B cell (primary cell): Measurements from ENCODE around the gene ZNF592. TPM values are rescaled to one million over a fixed set of nuclear protein-coding genes. Genes with fewer than 3 reads are reported as not detected.

Experiments used
- ATAC-seq: fragments of 200-7000 bp; cut with Tn5 transposase; one replicate; pipeline ENCODE4 v1.10.0; 2021; ENCODE audit warnings: low read depth, mild to moderate bottlenecking, moderate number of reproducible peaks, moderate library complexity
- CTCF ChIA-PET: fragments of 350-600 bp; sonication (Branson Sonifier 250); formaldehyde crosslinking; loops from one replicate; lab custom pipeline; 2021; ENCODE audit warnings: antibody characterized with exemption, inconsistent platforms; lab: Charles Lee
- POLR2A ChIA-PET: fragments of 350-600 bp; sonication (Branson Sonifier 250); formaldehyde crosslinking; loops from one replicate; lab custom pipeline; 2021; ENCODE audit warnings: antibody characterized with exemption; lab: Charles Lee
- DNase-seq: peaks from one replicate; pipeline ENCODE4 v3.0.0; 2013
- H2AFZ ChIP-seq: 2 replicates; pipeline ENCODE4 v1.6.1; 2012; ENCODE audit warnings: mild to moderate bottlenecking, low read depth, low read length; ENCODE audit not compliant: insufficient read depth, poor library complexity, severe bottlenecking
- H3K27ac ChIP-seq, 2 donors: 1 replicate in 1 of 2; 2 replicates in 1 of 2; pipeline ENCODE4 v1.5.1; 2012 to 2013; ENCODE audit warnings: low read length in 2 of 2, mild to moderate bottlenecking in 2 of 2, moderate library complexity in 1 of 2
- H3K27me3 ChIP-seq, 4 experiments: fragments of 200-600 bp in 1 of 4; sonication (generic) in 1 of 4; replicated peaks in 1 of 4; 1 replicate in 2 of 4; 2 replicates in 2 of 4; pipeline versions ENCODE4 v1.6.1 to v1.7.0; 2013 to 2016; ENCODE audit warnings: low read length in 3 of 4, mild to moderate bottlenecking in 2 of 4, mixed read lengths in 1 of 4, moderate library complexity in 1 of 4; ENCODE audit not compliant: insufficient read depth in 4 of 4, control insufficient read depth in 3 of 4; ENCODE audit errors: control extremely low read depth in 1 of 4
- H3K36me3 ChIP-seq, 2 experiments: replicated peaks in 1 of 2; 1 replicate in 1 of 2; 2 replicates in 1 of 2; pipeline versions ENCODE4 v1.6.1 to v1.7.1; 2013; ENCODE audit warnings: low read length in 1 of 2; ENCODE audit not compliant: insufficient read depth in 2 of 2, control insufficient read depth in 1 of 2; ENCODE audit errors: control extremely low read depth in 1 of 2, extremely low read depth in 1 of 2
- H3K4me1 ChIP-seq, 2 donors: fragments of 200-600 bp in 1 of 2; sonication (generic) in 1 of 2; 1 replicate in 1 of 2; 2 replicates in 1 of 2; pipeline versions ENCODE4 v1.5.1 to v1.6.1; 2013 to 2017; ENCODE audit warnings: low read length in 2 of 2; ENCODE audit not compliant: control insufficient read depth in 2 of 2, insufficient read depth in 2 of 2
- H3K4me2 ChIP-seq: replicated peaks from 2 replicates; pipeline ENCODE3; 2012; ENCODE audit warnings: mild to moderate bottlenecking, low read depth, low read length; ENCODE audit not compliant: poor library complexity, severe bottlenecking
- H3K4me3 ChIP-seq, 5 experiments: fragments of 200-600 bp in 1 of 5; sonication (generic) in 1 of 5; 1 replicate in 3 of 5; 2 replicates in 2 of 5; pipeline versions ENCODE4 v1.5.1 to v1.7.0; 2011 to 2016; ENCODE audit warnings: low read length in 4 of 5, mild to moderate bottlenecking in 4 of 5, low read depth in 2 of 5, control low read depth in 1 of 5, moderate library complexity in 1 of 5; ENCODE audit not compliant: insufficient read depth in 1 of 5; ENCODE audit errors: control extremely low read depth in 1 of 5, extremely low read depth in 1 of 5
- H3K79me2 ChIP-seq: fragments of 200-600 bp; sonication (generic); one replicate; pipeline ENCODE4 v1.6.0; 2016; ENCODE audit warnings: low read length; ENCODE audit not compliant: control insufficient read depth, insufficient read depth
- H3K9ac ChIP-seq: fragments of 200-600 bp; sonication (generic); 2 replicates; pipeline ENCODE4 v1.6.1; 2017; ENCODE audit warnings: mild to moderate bottlenecking, low read length, moderate library complexity
- H3K9me3 ChIP-seq, 3 donors: one replicate each; pipeline versions ENCODE4 v1.6.1 to v1.7.1; 2013; ENCODE audit warnings: low read length in 2 of 3; ENCODE audit not compliant: control insufficient read depth in 2 of 3, insufficient read depth in 1 of 3; ENCODE audit errors: control extremely low read depth in 1 of 3
- H4K20me1 ChIP-seq: 2 replicates; pipeline ENCODE4 v1.6.0; 2012; ENCODE audit warnings: mild to moderate bottlenecking, low read length; ENCODE audit not compliant: insufficient read depth, control insufficient read depth, poor library complexity, severe bottlenecking
- H3K27ac Mint-ChIP-seq: one replicate; pipeline ENCODE4 v1.8.0; 2021; ENCODE audit warnings: mixed read lengths
- H3K27me3 Mint-ChIP-seq: one replicate; pipeline ENCODE4 v1.8.0; 2021; ENCODE audit warnings: mixed read lengths
- H3K4me1 Mint-ChIP-seq: one replicate; pipeline ENCODE4 v1.8.0; 2021; ENCODE audit warnings: mixed read lengths
- H3K4me3 Mint-ChIP-seq: one replicate; pipeline ENCODE4 v1.8.0; 2021; ENCODE audit warnings: mixed read lengths
- H3K9me3 Mint-ChIP-seq: one replicate; pipeline ENCODE4 v1.8.0; 2022; ENCODE audit warnings: mixed read lengths; ENCODE audit not compliant: insufficient read depth
- CTCF ChIP-seq: fragments of 200-600 bp; IDR thresholded peaks from one replicate; pipeline ENCODE4 v1.8.0; 2022; ENCODE audit warnings: antibody characterized with exemption, mild to moderate bottlenecking
- EZH2 ChIP-seq: IDR thresholded peaks from 2 replicates; pipeline ENCODE4 v1.6.1; 2012; ENCODE audit warnings: borderline replicate concordance, low read depth, mild to moderate bottlenecking, moderate library complexity, low read length; ENCODE audit not compliant: insufficient read depth, poor library complexity, severe bottlenecking
- WGBS: methylation state at CpG from one replicate; pipeline ENCODE4 v1.1.5; 2013; ENCODE audit warnings: missing lambda C conversion rate; ENCODE audit not compliant: insufficient coverage; 5-methylcytosine and 5-hydroxymethylcytosine counted together
- intact Hi-C: fragments of 100-400 bp; cut with micrococcal nuclease; formaldehyde crosslinking; loops from one replicate; pipeline ENCODE4 v1.10.0; 2022
- polyA plus RNA-seq: library from polyadenylated mRNA; depleted of rRNA; stranded (reverse); fragments of >200 nt; gene quantifications from 2 replicates; pipeline ENCODE4 v1.2.3, GENCODE V29; 2012
- total RNA-seq, 2 donors: library from RNA; stranded (reverse); fragments of 120-200 nt in 1 of 2; gene quantifications; 1 replicate in 1 of 2; 2 replicates in 1 of 2; pipeline versions ENCODE4 v1.2.3 to v1.2.4, GENCODE V29; 2013 to 2022

Gene ZNF592
- total and polyA plus RNA-seq, 2 donors (not counting 1 experiment from before 2014, with no cell fraction given), result 35.8 to 64.4 TPM

- H2AFZ ChIP-seq, result no peak overlapping the region
- Mint-ChIP-seq H3K9me3 (no peaks in the 10 kb centered on the region), H3K27me3 (peaks cover 28% of the 10 kb centered on the region), H3K27ac (no peak overlapping the region), H3K4me3 (no peak overlapping the region), H3K4me1 (no peaks in the 10 kb centered on the region)
- no peak overlapping the region for H3K9ac ChIP-seq
- H3K27ac ChIP-seq, result no peak overlapping the region
- intact Hi-C loops, result no loop called here
- no peaks in the 10 kb centered on the region for H3K4me1 ChIP-seq
- 92% methylated on average over 5 of the region's 5 CpGs for WGBS
- H3K4me3 ChIP-seq, result no peak overlapping the region
- DNase-seq, result no peak
- H4K20me1 ChIP-seq, result no peaks in the 10 kb centered on the region
- no peaks in the 10 kb centered on the region for H3K79me2 ChIP-seq
- no peak for ATAC-seq
- CTCF ChIA-PET, result no interaction called here
- H3K9me3 ChIP-seq, result no peaks in the 10 kb centered on the region
- no peak overlapping the region for H3K4me2 ChIP-seq
- H3K36me3 ChIP-seq, result no peaks in the 10 kb centered on the region
- TF ChIP-seq CTCF (no peak), EZH2 (no peak)
- H3K27me3 ChIP-seq, result no peaks in the 10 kb centered on the region
- POLR2A ChIA-PET, result no interaction called here
Observed at GRCh38 chr15:84834969-84835368, 86.6 kb downstream of the ZNF592 start.

- POLR2A ChIA-PET, result no interaction called here
- Histone ChIP-seq H3K4me2 (no peak overlapping the region), H3K4me1 (no peaks in the 10 kb centered on the region), H3K4me3 (no peak overlapping the region), H3K79me2 (no peaks in the 10 kb centered on the region), H3K27me3 (no peaks in the 10 kb centered on the region), H3K36me3 (no peaks in the 10 kb centered on the region), H3K9ac (no peak overlapping the region), H3K27ac (no peak overlapping the region), H3K9me3 (no peaks in the 10 kb centered on the region), H4K20me1 (no peaks in the 10 kb centered on the region), H2AFZ (no peak overlapping the region)
- H3K4me1 Mint-ChIP-seq, result no peaks in the 10 kb centered on the region
- H3K27ac Mint-ChIP-seq, result no peak overlapping the region
- DNase-seq, result no peak
- H3K9me3 Mint-ChIP-seq, result no peaks in the 10 kb centered on the region
- TF ChIP-seq CTCF, result no peak
- no peak for TF ChIP-seq EZH2
- no peak overlapping the region for H3K4me3 Mint-ChIP-seq
- H3K27me3 Mint-ChIP-seq, result peaks cover 28% of the 10 kb centered on the region
- no peak for ATAC-seq
- CTCF ChIA-PET, result interaction anchor here (0.5 to 1.4 kb wide), 2 partner anchors 208 to 264 kb away, joined by 3 read pairs; no protein-coding TSS in a partner anchor
- WGBS, result 74% methylated on average over 4 of the region's 5 CpGs
- intact Hi-C loops, result no loop called here
Observed at GRCh38 chr15:84835661-84836337, 87.4 kb downstream of the ZNF592 start.
